Hepatocyte (in vitro differentiated cells): Measurements from ENCODE around the gene SPINDOC.

Experiments used
- EZH2 ChIP-seq: fragments of 200-600 bp; sonication (generic); IDR thresholded peaks from 2 replicates; pipeline ENCODE4 v1.6.1; 2016; ENCODE audit warnings: antibody characterized with exemption, mild to moderate bottlenecking, borderline replicate concordance
- EZH2phosphoT487 ChIP-seq: fragments of 200-600 bp; sonication (generic); IDR thresholded peaks from one replicate; pipeline ENCODE4 v1.6.1; 2018; ENCODE audit warnings: antibody characterized with exemption, mild to moderate bottlenecking, low read depth, moderate library complexity; ENCODE audit not compliant: unreplicated experiment, severe bottlenecking

DNA sequence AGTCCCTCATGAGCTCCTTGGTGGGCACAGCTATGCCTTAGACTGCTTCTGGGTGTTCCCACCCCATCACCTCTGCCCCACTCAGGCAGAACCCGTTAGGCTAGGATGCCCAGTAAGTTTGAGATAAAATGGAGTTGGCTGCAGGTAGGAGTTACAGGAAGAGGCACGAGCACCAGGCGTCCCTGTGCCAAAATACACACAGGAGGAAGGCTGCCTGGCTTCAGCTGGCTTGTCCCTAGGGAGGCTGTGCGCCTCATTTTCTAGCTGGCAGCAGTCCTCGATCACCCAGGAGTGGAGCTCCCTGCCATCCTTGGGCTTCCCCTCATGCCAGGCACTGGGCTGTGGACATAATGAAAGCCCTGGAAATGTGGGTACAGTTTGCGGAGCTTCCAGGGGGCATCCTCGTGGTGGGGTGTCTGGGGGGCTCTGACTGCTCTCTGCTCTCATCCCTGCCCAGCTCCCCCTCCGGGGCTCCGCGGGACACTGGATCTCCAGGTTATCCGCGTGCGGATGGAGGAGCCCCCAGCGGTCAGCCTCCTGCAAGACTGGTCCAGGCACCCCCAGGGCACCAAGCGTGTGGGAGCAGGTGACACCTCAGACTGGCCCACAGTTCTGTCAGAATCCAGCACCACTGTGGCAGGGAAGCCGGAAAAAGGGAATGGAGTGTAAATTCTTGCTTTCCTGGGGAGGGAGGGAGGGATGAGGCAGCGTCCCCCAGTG, 13.4 kb downstream of the SPINDOC start:
- TF ChIP-seq EZH2phosphoT487 (no peak), EZH2 (no peak)
